HG02884 (cell line): ENCODE results near the gene CYP11A1.

Experiments
- ATAC-seq: cut with Tn5 transposase; IDR thresholded peaks from one replicate; pipeline ENCODE4 v1.9.1; 2021; ENCODE audit warnings: mild to moderate bottlenecking, moderate library complexity; ENCODE audit not compliant: unreplicated experiment

CYP11A1 gene

GRCh38 chr15:74305687-74306086 is 61.8 kb downstream of the CYP11A1 start:
- ATAC-seq: no peak

GRCh38 chr15:74304431-74304830 is 63.0 kb downstream of the CYP11A1 start:
- ATAC-seq: no peak

- no peak for ATAC-seq
Observed at GRCh38 chr15:74303741-74304309, 63.6 kb downstream of the CYP11A1 start.

- no peak for ATAC-seq
Observed at GRCh38 chr15:74302821-74303359, 64.6 kb downstream of the CYP11A1 start.

GRCh38 chr15:74301583-74302361 is 65.7 kb downstream of the CYP11A1 start:
- no peak for ATAC-seq

- no peak for ATAC-seq
Observed at GRCh38 chr15:74300057-74300795, 67.2 kb downstream of the CYP11A1 start.

- no peak for ATAC-seq
Observed at GRCh38 chr15:74297887-74298286, 69.6 kb downstream of the CYP11A1 start.

GRCh38 chr15:74295800-74296199 is 71.6 kb downstream of the CYP11A1 start:
- no peak for ATAC-seq

- no peak for ATAC-seq
Observed at GRCh38 chr15:74294010-74294409, 73.4 kb downstream of the CYP11A1 start.

GRCh38 chr15:74293021-74293810 is 74.2 kb downstream of the CYP11A1 start:
- no peak for ATAC-seq

- ATAC-seq: no peak
Observed at GRCh38 chr15:74291101-74292071, 76.1 kb downstream of the CYP11A1 start.

- no peak for ATAC-seq
Observed at GRCh38 chr15:74290645-74291044, 76.8 kb downstream of the CYP11A1 start.

GRCh38 chr15:74289671-74290070 is 77.8 kb downstream of the CYP11A1 start:
- no peak for ATAC-seq
